ENCODE results near the gene FBXO21.

FBXO21 gene

DNA sequence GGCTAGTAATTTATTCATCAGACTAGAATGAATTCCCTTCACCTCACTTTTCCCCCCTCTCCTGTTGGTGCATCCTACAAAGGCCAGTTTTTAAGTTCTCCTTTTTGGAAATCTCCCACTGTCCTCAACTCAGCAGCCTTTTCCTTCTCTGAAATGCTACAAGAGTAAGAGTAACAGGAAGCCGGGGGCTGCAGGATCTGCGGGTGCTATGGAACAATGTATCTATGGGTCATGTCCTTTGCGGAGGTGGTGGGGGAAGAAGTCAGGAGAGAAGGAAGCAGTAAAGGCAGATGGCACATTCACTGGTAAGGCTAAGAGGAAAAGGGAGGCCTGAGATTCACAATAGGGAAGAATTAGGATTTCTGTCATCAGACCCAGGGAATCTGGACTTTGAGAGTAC lies 68.8 kb downstream of the FBXO21 start:
- TF ChIP-seq, protein P1, sequence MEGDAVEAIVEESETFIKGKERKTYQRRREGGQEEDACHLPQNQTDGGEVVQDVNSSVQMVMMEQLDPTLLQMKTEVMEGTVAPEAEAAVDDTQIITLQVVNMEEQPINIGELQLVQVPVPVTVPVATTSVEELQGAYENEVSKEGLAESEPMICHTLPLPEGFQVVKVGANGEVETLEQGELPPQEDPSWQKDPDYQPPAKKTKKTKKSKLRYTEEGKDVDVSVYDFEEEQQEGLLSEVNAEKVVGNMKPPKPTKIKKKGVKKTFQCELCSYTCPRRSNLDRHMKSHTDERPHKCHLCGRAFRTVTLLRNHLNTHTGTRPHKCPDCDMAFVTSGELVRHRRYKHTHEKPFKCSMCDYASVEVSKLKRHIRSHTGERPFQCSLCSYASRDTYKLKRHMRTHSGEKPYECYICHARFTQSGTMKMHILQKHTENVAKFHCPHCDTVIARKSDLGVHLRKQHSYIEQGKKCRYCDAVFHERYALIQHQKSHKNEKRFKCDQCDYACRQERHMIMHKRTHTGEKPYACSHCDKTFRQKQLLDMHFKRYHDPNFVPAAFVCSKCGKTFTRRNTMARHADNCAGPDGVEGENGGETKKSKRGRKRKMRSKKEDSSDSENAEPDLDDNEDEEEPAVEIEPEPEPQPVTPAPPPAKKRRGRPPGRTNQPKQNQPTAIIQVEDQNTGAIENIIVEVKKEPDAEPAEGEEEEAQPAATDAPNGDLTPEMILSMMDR (IDR thresholded peaks at IDR 0.05; ENCODE audit: low read depth, low read length): no peak
- no peak for DNase-seq (ENCODE audit: low read depth in 2 of 2)
- no peak overlapping the region for H3K4me3 ChIP-seq (replicated peaks in 1 of 2; ENCODE audit: low read depth in 2 of 2, low read length in 2 of 2)

DNA sequence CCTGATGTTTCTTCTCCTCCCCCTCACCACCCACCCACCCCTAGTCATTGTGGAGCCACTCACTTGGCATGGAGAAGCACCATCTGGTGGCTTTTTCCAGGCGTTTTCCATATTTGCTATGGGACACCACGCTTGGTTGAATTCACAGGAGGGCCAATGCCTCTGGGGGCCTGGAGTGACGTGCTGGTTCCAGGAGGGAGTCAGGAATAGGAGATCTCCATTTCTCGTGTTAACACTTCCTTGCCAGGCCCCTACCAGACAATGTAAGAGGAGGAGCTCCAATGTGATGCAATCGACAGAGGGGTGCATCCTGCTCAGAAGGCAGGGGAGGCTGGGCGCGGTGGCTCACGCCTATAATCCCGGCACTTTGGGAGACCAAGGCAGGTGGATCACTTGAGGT lies 69.5 kb downstream of the FBXO21 start:
- no peak for DNase-seq (ENCODE audit: low read depth in 2 of 2)
- TF ChIP-seq, protein P1 (IDR thresholded peaks at IDR 0.05; ENCODE audit: low read depth, low read length): no peak
- no peak overlapping the region for H3K4me3 ChIP-seq (replicated peaks in 1 of 2; ENCODE audit: low read depth in 2 of 2, low read length in 2 of 2)

DNA sequence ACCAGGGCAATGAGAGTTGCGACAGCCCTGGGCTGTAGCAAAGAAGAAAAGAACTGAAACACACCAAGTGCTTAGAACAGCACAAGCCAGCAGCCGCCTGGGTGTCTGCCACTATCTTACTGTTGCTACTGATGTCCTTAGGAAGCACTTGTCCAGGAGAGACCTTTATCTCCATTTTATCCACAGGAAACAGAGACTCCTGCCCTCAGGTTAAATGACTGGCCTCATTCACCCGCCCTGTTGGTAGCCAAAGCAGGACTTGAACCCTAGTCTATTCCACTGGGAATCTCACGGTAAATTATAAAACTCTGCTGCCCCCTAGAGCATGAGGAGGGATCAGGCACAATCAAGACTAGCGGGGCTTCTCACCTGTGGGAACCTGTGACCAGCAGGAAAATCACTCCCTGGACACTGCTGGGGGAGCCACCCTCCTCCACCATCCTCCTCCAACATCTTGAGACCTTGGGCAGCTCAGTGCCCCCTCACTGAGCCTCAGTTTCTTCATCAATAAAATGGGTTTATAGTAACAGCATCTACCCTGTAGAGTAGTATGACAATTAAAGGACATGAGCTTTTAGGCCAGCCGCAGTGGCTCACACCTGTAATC lies 70.6 kb downstream of the FBXO21 start:
- TF ChIP-seq, protein P1 (IDR thresholded peaks at IDR 0.05; ENCODE audit: low read depth, low read length): peak; percentile 66
- peak in 1 of 2 donors; percentile 36 for DNase-seq (ENCODE audit: low read depth in 2 of 2)
- no peak overlapping the region for H3K4me3 ChIP-seq (replicated peaks in 1 of 2; ENCODE audit: low read depth in 2 of 2, low read length in 2 of 2)

DNA sequence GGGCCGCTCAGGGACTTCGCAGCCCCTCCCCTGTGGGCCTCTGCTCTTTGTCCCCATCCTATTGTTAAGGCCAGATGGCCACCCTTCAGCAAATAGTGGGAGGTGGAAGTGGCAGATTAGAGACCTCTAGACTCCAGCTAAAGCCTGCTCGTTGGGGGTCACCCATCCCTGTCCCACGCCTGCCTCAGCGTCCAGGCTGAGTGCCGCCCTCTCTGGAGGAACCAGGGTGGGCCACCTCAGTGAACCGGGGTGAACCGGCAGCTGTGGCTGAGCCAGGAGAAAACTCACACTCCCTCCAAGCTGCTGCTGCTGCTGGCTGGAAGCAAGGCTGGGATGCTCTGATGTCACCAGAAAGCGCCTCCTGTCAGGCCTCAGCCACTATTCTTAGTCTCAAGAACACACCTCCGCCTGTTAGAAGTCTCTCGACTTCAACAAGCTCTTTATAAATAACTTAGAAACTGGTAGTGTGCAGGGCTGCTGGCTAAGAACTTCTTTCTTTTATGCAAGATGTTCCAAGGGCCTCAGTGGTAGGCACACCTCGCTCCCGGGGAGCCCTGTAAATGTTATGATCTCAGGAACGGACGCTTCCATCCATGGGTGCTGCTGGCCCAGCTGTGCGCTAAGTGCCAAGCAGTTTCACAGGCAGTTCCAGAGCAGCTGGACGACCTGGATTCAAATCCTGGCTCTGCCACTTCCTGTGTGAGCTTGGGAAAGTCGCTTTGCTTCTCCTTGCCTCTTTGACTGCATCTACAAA lies 71.3 kb downstream of the FBXO21 start:
- TF ChIP-seq, protein P1 (IDR thresholded peaks at IDR 0.05; ENCODE audit: low read depth, low read length): no peak
- no peak for DNase-seq (ENCODE audit: low read depth in 2 of 2)
- no peak overlapping the region for H3K4me3 ChIP-seq (replicated peaks in 1 of 2; ENCODE audit: low read depth in 2 of 2, low read length in 2 of 2)

DNA sequence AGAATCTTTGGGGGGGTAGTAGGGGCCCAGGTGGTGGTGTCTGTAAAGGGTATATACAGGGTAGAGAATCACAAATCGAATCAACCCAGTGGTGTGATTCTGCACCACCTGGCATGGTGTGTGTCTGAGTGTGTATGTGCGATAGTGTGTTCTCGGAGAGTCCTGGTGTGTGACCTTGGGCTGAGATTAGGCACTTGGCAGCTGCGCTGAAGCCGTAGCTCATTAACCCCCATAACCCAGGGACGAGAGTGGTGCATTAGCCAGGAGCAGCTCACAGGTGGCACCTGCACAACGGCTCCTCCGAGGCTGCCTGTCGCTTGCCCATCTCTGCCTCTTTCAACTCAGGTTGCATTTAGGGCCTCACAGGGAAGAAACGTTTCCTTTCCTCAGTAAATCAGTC lies 75.5 kb downstream of the FBXO21 start:
- no peak for DNase-seq (ENCODE audit: low read depth in 2 of 2)
- no peak overlapping the region for H3K4me3 ChIP-seq (replicated peaks in 1 of 2; ENCODE audit: low read depth in 2 of 2, low read length in 2 of 2)
- TF ChIP-seq, protein P1 (IDR thresholded peaks at IDR 0.05; ENCODE audit: low read depth, low read length): no peak

DNA sequence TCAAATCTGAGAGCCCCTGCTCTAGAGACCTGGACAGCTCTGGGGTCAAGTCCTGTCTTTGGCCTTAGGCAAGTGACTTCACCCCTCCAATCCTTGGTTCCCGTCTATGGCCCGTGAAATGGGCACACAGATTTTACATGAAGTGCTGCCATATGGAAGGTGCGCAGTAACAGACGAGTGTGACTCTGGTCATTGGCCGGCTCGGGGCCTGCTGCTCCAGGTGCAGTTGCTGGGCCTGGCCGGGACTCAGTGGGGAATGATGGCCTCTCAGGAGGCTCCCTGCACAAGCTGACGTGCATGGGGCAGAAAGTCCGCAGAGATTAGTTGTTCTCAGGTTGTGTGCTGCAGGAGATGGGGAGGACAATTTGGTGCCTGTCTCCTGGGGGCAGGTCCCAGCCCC lies 77.0 kb downstream of the FBXO21 start:
- DNase-seq (ENCODE audit: low read depth in 2 of 2): no peak
- TF ChIP-seq, protein P1 (IDR thresholded peaks at IDR 0.05; ENCODE audit: low read depth, low read length): no peak
- no peak overlapping the region for H3K4me3 ChIP-seq (replicated peaks in 1 of 2; ENCODE audit: low read depth in 2 of 2, low read length in 2 of 2)

Data from cardiac fibroblast (primary cell).